Measurements from ENCODE around the gene THRAP3.

The THRAP3 gene

DNA sequence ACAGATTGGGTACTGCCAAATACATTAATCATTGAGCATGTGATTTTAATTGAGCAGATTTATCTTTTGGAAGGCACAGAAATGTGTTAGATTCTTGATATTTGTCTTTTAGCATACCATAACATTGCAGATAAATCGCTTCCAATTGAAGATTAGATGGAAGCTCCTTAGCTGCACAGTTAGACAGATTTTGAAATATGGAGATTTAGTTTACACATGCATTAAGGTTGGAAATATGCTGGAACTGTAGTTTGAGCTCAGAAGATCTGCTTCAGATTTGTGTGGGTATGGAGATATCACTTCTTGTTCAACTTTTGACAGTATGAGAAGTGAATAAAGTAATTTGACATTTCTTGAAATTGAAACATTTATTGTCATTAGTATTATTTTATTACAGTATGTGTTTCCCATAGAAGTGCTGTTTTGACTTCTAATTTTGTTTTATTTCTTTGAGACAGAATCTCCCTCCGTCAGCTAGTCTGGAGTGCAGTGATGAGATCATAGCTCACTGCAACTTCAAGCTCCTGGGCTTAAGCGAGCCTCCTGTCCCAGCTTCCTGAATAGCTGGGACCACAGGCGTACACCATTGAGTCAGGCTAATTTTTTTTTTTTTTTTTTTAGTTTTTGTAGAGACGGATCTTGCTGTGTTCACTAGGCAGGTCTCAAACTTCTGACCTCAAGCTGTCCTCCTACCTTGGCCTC, 29.1 kb downstream of the THRAP3 start:
- DNase-seq = no peak

DNA sequence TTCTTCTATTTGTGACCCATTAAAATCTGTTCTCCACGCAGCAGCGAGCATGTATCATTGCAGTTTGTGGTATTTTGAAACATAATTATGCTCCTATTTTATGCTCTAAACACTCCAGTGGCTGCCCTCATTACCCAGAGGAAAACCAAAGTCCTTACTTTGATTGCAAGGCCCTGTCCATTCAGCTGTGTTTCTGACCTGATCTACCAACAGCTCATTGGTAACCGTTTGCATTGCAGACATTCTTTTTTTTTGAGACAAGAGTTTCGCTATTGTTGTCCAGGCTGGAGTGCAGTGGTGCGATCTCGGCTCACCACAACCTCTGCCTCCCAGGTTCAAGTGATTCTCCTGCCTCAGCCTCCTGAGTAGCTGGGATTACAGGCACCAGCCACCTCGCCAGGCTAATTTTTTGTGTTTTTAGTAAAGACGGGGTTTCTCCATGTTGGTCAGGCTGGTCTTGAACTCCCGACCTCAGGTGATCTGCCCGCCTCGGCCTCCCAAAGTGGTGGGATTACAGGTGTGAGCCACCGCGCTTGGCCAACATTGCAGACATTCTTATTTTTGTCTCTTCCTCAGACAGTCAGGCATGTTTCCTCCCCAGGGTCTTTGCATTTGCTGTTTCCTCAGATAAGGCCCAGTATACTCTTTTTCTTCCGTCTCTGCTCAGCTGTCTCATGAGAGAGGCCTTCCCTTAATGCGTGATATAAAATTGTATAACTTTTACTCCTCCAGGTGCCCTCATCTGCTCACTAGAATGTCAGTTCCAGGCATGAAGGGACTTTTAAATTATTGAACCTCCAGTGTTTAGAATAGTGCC, 32.5 kb downstream of the THRAP3 start:
- DNase-seq = no peak

DNA sequence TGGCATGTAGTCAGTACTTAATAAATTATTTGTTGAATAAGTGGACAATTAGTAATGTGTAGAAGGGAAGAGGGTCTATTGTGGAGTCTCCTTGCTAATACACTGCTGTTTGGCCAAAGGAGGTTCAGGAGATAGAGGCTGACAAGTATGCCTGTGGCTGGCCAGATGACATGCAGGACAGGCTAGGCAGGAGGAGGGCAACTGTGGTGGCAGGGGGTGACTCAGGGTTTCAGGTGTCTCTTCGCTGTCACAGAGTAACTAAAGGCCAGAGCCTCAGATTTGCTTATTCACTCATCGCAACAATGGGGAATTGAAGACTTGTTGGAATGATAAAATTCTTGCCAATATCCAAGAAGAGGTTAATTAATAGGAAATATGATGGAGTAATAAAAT, 33.1 kb downstream of the THRAP3 start:
- DNase-seq = no peak

DNA sequence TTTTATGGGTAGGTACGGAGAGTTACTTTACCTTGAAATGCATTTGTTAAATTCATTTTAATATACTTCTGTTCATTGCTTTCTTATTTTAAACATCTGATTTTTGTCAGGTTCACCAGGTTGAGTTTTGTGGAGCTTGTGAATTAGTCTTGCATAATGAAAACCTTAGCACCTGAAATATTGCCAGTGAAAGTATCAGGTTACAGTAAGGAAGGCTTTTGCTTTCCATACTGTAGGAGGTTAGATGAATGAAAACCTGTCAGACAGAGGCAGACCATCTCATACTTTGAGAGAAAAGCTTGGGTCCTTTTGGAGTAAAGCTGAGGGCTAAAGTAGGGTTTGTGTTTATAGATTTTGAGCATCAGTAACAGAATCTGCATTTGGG, 34.7 kb downstream of the THRAP3 start:
- DNase-seq = no peak

DNA sequence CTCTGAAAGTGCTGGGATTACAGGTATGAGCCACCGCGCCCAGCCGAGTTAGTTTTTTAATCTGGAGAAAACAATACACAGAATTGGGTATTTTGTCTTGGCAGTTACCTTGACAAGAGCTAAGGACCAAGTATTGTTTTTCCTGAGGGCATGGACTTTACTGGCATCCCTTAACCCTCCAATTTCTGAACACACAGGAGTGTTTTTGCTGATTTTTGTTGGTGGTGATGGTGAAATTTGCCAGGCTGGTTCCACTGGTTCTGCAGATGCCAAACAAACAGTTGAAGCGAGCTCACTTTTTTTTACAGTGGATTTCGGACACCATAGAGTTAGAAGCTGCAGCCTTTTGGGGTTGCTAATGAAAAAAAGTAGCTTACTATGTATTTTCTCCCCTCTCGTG, 44.7 kb downstream of the THRAP3 start:
- no peak for DNase-seq

DNA sequence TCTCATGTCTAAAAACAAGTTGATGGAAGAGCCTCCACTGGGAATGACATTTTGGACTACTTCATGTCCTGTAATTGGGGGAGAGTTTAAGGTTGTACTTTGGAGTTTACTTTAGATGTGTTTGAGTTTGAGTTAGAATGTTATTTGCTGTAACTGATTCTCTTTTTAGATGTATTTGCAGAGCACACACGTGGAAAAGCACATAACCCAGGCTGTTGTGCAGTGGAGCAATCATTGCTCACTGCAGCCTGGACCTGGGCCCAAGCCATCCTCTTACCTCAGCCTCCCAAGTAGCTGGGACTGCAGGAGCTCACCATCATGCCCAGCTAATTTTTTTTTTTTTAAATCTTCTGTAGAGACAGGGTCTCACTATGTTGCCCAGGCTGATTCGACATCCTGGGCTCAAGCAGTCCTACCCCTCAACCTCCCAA, 45.2 kb downstream of the THRAP3 start:
- DNase-seq = no peak

DNA sequence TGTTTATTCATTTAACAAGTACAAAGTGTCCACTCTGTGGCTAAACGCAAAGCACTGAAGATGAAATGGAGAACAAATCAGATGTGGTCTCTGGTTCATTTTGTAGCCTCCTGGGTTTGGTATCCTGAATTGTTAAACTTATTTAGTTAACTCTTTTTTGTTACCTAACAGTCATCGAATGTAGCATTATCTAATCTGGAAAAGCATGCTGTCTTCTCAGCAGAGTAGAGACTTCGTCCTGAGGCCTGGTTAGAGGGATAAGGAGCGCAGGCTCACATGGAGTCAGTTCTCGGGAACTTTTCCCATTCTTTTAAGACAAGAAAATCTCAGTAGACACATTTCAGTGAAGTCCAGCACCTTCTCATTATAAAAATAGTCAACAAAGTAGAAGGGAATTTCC, 48.8 kb downstream of the THRAP3 start:
- DNase-seq = no peak

DNA sequence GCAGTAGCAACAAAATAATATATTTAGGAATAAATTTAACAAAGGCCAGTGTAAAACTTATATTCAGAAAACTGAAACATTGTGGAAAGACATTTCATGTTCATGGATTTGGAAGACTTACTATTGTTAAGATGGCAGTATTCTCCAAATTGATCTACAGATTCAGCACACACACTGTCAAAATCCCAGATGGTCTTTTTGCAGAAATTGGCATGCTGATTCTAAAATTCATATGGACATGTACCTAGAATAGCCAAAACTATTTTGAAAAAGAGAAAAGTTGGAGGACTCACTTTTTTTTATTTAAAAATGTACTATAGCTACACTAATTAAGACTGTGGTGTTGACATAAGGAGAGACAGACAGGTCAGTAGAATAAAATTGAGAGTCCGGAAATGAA, 50.0 kb downstream of the THRAP3 start:
- DNase-seq = no peak

DNA sequence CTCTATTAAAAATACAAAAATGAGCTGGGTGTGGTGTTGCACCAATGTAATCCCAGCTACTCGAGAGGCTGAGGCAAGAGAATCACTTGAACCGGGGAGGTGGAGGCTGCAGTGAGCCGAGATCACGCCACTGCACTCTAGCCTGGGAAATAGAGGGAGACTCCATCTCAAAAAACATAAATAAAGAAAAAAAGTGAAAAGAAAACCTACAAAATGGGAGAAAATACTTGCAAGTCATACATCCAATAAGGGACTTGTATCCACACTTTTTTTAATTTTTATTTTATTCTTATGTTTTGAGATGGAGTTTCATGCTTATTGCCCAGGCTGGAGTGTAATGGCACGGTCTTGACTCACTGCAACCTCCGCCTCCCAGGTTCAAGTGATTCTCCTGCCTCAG, 52.4 kb downstream of the THRAP3 start:
- no peak for DNase-seq

DNA sequence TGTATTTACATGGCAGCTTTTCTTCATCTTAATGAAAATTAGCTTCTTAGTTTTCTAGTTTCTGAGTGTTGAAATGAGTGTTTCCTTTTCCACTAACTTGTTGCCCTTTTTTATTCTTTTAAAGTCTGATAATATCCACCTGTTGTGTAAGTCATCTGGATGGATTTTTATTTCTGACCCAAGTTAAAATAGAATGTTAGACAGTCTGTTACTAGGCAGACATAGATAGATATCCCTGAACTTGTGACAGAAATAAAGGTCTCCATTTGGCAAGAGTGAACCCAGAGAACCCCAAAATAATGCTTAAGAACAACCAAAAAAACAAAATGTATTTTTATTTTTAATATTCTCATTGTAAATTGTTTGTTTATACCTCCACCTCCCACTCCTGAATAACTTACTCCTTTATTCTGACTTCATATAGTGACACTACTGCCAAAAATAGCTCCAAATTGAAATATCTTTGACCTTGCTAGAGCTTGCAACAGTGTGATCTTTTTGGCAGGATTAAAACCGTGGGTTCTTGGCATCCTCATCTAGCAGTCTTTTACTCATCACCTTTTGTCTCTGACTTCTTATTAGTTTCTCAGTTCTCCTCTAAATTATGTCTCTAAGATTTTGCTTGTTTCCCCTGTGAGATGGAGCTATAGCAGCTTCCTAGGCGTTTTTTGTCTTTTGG, 55.0 kb downstream of the THRAP3 start:
- no peak for DNase-seq

DNA sequence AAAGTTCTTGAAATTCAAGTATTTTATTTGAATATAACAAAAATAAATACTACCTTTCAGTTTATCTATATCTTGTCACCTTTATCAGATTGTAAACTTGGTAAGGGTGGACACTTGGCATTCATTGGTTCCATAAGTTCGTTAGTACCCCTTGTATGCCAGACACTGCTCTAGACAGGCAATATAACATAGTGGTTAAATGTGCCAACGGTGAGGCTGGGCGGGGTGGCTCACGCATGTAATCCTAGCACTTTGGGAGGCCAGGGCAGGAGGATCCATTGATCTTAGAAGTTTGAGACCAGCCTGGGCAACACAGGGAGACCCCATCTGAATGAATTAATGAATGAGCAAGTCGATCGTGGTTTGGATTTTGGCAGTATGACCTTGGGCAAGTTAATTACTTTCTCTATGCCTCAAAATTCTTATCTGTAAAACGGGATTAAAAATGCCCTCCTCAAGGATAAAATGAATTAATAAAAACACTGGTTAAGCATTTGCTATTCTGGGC, 55.6 kb downstream of the THRAP3 start:
- DNase-seq = no peak

DNA sequence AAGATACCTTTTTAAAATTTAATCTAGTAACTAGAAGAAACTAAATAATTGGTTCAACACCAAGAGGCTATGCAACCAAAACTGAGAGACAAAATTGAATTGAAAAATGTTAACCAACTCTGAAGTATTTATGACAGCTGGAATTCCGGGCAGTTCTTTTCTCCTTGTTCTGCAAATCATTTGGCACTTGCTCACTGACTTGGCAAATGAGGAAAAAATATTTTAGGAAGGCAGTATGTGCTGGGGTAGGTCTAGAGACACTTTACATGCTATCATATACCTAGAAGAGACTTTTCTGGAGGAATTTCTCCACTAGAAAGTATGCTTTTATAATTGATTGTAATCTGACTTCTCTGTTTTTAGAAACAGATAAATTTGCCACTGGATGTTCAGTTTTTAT, 59.8 kb downstream of the THRAP3 start:
- no peak for DNase-seq

DNA sequence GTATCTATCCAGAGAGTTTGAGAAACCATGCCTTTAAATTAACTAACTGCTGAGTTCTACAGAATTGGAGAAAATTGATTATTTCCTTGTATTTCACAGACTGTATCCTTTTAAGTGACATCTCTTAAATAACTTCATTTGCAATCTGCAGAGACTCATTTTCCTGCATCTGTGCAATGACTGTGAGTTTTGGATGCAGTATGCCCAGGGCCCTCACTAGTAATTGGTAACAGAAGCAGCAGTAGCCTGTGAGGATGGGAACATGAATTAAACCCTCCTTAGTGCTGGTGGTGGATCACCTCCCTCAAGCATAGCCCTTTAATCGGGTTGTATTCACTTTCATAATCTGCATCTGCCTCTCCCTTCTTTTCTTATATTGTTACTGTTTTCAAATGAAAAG, 60.3 kb downstream of the THRAP3 start:
- DNase-seq = no peak

DNA sequence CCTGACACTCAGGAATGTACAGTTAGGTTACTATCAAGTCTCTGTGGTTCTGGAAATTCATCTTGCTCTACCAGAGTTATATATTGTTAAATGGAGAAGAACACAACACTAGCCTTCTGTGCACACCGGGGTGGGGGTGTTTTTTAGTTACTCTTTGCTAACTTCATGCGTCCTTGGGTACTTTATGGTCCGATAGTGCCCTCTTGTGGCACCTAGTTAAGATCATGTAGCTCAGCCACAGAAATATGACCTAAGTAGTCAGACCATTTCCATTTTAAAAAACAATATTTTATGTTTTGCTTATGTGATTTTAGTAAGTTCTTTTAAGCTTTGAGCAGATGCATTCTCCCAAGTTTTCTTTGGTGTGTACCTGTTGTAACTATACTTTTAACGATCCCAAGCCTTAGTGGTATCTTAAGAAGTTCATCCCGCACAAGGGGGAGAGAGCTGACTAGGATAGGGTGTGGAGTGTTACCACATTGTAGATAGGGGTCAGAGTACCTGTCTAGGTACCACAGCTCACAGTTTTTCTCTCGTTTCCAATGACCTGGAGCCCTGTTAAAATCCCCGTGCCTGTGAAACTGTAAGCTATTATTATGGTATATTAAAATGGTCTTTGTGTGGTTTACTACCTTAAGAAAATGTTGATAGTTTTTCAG, 61.3 kb downstream of the THRAP3 start:
- DNase-seq = peak; percentile 13 to 68

DNA sequence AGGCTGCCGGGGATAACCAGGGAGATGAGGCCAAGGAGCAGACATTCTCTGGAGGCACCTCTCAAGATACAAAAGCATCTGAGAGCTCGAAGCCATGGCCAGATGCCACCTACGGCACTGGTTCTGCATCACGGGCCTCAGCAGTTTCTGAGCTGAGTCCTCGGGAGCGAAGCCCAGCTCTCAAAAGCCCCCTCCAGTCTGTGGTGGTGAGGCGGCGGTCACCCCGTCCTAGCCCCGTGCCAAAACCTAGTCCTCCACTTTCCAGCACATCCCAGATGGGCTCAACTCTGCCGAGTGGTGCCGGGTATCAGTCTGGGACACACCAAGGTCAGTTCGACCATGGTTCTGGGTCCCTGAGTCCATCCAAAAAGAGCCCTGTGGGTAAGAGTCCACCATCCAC, 62.6 kb downstream of the THRAP3 start:
- no peak for DNase-seq

DNA sequence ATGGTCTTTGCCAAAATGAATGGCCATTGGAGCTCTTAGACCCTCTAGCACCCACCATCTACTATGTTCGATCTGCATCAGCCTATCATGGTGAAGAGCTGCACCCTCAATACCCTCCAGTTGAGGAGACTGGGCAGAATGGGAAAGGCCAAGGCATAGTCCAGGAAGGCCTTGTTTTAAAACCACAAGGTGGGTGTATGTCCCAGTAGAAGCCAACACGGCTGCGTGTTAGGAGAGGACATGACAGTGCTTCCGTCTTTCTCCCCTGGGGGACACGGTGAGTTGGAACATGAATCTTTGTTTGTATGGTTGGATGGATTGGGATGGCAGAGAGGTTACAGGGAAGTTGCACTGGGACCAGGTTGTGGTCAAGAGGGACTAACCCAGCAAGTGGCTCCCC, 63.4 kb downstream of the THRAP3 start:
- DNase-seq = no peak

DNA sequence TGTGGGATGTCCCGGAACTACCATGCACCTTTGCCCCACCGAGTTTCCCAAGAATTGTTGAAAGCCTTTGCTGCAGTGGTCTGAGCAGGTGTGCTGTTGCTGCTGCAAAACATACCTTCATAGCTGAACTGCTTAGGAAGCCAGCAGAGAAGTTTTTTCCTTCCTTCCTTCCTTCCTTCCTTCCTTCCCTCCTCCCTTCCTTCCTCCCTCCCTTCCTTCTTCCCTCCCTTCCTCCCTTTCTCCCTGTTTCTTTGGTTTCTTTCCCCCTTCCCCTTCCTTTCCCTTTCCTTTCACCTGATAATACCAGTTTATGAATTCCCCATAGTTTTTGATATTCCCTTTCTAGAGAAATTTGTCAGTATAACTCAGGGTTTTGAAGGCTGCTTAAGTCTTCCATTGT, 71.1 kb downstream of the THRAP3 start:
- no peak for DNase-seq

DNA sequence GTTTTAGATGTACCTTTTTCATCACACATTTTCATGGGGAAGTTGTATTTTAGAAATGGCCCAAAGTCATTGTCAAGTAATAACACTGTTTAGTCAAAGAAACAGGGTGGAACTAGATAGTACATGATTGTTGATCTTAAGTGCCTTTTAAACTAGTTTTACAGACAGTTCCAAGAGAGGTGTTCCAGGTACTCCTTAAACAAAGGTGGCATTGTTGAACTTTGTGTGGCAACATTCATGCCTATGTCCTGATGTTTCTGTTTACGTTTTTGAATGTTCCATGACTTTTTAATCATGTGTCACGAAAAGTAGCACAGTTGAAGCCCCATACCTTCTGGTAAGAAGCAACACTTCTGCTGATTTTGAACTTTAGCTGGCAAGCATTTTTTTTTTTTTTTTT, 72.8 kb downstream of the THRAP3 start:
- no peak for DNase-seq

DNA sequence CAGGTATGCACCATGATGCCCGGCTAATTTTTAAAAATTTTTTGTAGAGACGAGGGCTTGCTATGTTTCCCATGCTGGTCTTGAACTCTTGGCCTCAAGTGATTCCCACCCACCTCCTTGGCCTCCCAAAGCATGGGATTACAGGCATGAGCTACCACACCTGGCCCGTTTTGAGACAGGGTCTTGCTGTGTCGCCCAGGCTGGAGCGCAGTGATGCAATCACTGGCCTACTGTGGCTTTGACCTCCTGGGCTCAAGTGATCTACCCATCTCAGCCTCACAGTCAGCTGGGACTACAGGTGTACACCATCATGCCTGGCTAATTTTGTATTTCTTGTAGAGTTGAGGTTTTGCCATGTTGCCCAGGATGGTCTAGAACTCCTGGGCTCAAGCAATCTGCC, 74.4 kb downstream of the THRAP3 start:
- no peak for DNase-seq

DNA sequence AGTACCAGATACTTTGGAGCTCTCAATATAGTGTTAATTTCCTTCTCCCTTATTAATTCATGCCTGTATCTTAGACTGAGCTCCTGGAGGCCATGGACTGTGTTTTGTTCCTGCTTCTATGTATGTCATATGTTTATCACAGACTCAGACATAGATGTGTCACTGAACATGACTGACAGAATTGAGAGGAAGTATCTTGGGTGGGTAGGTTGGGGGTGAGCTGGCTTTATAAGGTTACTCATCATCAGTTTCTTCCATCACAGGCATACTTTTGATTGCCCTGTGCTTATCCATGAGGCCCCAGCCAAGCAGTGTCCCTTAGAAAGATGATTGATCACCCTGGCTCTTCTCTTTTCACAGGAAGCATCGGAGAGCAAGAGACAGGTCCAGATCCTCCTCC, 76.3 kb downstream of the THRAP3 start:
- DNase-seq = no peak

DNA sequence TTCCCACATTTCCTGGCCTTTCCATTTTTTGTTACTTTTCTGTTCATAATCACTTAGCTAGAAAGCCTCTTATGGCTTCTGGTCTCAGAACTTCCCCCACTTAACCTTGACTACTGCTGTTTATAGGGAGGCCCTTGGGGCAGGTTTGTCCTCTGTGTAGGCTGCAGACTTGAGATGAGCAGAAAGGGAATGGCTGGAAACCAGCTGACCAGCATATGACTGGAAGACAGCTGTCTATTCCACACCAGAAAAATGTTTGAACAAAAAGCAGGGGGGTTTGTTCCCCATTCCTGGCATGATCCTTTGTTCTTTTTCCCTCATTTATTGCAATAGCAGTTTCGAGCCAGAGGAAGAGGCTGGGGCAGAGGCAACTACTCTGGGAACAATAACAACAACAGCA, 77.0 kb downstream of the THRAP3 start:
- no peak for DNase-seq

DNA sequence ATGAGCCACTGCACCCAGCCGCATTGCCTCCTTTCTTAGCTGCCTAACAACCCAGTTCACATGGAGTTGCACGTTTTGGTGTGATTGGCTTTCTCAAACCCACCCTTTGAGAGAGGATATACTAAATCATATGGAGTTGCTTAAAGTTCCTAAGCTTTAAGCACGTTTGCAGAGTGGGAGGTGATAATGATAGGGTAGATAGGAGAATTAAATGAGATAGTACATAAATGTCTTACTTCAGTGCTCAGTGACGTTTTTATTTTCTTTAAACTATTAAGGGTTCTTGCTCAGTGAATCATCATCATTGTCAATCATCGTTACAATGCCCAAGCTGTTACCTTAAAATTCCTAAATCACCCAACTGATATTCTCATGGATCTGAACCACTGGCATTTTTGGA, 79.0 kb downstream of the THRAP3 start:
- no peak for DNase-seq

DNA sequence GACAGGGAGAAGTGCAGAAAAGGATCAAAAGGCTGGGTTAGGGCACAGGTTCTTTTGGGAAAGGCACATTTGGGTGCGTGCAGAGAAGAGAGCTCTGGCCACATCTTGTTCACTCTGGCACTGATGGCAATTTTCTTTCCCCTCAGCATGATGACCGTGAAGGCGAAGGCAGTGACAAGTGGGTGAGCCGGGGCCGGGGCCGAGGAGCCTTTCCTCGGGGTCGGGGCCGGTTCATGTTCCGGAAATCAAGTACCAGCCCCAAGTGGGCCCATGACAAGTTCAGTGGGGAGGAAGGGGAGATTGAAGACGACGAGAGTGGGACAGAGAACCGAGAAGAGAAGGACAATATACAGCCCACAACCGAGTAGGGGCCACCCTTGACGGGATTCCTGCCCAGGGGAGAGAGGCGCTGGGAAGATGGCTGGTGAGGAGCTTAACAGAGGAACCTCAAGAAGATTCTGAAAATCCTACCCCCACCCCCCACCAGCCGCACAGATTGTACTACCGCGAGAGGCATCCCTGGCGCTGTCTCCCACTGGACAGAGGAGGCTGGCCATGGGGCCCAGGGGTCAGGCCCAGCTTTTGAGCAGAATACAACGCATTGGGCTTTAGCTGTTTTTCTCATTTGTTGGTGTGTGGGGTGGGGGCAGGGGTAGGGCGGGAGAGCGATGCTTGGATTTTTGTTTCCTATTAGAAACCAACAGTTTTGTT, 79.6 kb downstream of the THRAP3 start:
- DNase-seq = no peak
